ENCODE data around the gene MCF2. TPM values are rescaled to one million over a fixed set of nuclear protein-coding genes. Genes with fewer than 3 reads are reported as not detected.

Gene MCF2
- total and polyA plus RNA-seq, 10 of the 15 experiments (the other 5 are each of a cell fraction or from before 2014, with no cell fraction given) = 0.07 to 3.3 (median 0.42) TPM

GRCh38 chrX:139738581-139738980 lies 30.6 kb upstream of the MCF2 start:
- intact Hi-C loops (cut with micrococcal nuclease; ENCODE audit: unreplicated experiment) (no loop called here), in situ Hi-C loops (cut with MboI) (no loop called here)
- Histone ChIP-seq H3K27ac (ENCODE audit: control insufficient read depth, insufficient read depth) (no peak overlapping the region), H3K27me3 (replicated peaks in 1 of 2; ENCODE audit: control insufficient read depth in 2 of 2, insufficient read depth in 2 of 2, low read length in 1 of 2) (no peaks in the 10 kb centered on the region), H3K9me3 (replicated peaks; ENCODE audit: control insufficient read depth, insufficient read depth, low read length) (no peaks in the 10 kb centered on the region), H2AFZ (ENCODE audit: control insufficient read depth, low read depth, low read length) (no peak overlapping the region), H3K9ac (ENCODE audit: control insufficient read depth, insufficient read depth, low read length) (no peak overlapping the region), H4K20me1 (ENCODE audit: control insufficient read depth, insufficient read depth) (no peaks in the 10 kb centered on the region), H3K4me2 (ENCODE audit: control insufficient read depth, insufficient read depth) (no peak overlapping the region), H3K4me3 (no peak overlapping the region), H3K4me1 (ENCODE audit: control insufficient read depth, insufficient read depth, low read length) (no peaks in the 10 kb centered on the region), H3K79me2 (ENCODE audit: control insufficient read depth, insufficient read depth, low read length) (no peaks in the 10 kb centered on the region), H3K36me3 (ENCODE audit: control insufficient read depth in 2 of 2, insufficient read depth in 2 of 2, low read length in 1 of 2) (no peaks in the 10 kb centered on the region)
- ChIA-PET SMC1A (ENCODE audit: uncharacterized antibody, unreplicated experiment) (interaction anchor here (0.9 to 1.4 kb wide), 4 partner anchors 12 to 228 kb away, joined by 3 to 7 read pairs (median 3); no protein-coding TSS in a partner anchor), RAD21 (ENCODE audit: unreplicated experiment) (interaction anchor here (1.1 kb wide), 1 partner anchor 45 kb away, joined by 3 read pairs; no protein-coding TSS in a partner anchor), CTCF (interaction anchor here (0.9 to 1.4 kb wide), 2 partner anchors 263 to 611 kb away, joined by 3 read pairs; no protein-coding TSS in a partner anchor), POLR2A (interaction anchor here (0.6 kb wide), 1 partner anchor 192 kb away, joined by 4 read pairs; no protein-coding TSS in a partner anchor)
- DNase-seq (ENCODE audit: low read depth, low spot score) (no peak), ATAC-seq (peak; percentile 61), FAIRE-seq (peak; percentile 56)
- TF ChIP-seq, protein P1, sequence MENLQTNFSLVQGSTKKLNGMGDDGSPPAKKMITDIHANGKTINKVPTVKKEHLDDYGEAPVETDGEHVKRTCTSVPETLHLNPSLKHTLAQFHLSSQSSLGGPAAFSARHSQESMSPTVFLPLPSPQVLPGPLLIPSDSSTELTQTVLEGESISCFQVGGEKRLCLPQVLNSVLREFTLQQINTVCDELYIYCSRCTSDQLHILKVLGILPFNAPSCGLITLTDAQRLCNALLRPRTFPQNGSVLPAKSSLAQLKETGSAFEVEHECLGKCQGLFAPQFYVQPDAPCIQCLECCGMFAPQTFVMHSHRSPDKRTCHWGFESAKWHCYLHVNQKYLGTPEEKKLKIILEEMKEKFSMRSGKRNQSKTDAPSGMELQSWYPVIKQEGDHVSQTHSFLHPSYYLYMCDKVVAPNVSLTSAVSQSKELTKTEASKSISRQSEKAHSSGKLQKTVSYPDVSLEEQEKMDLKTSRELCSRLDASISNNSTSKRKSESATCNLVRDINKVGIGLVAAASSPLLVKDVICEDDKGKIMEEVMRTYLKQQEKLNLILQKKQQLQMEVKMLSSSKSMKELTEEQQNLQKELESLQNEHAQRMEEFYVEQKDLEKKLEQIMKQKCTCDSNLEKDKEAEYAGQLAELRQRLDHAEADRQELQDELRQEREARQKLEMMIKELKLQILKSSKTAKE (IDR thresholded peaks at IDR 0.05; ENCODE audit: low read depth, poor library complexity, severe bottlenecking) = no peak
- TF ChIP-seq RB1 (IDR thresholded peaks at IDR 0.05; ENCODE audit: borderline replicate concordance) = no peak
- no peak for TF ChIP-seq ZNF274 (IDR thresholded peaks at IDR 0.05; ENCODE audit: insufficient read depth, insufficient read length)
- peak in 1 of 2 experiments; percentile 33; a peak in 1 of 4 replicates for TF ChIP-seq IKZF2 (IDR thresholded peaks at IDR 0.05)
- no TSS peak for BruUV-seq (replicated peaks)

GRCh38 chrX:139736151-139736550 lies 28.2 kb upstream of the MCF2 start:
- FAIRE-seq (no peak), DNase-seq (ENCODE audit: low read depth, low spot score) (no peak), ATAC-seq (no peak)
- Histone ChIP-seq H3K79me2 (ENCODE audit: control insufficient read depth, insufficient read depth, low read length) (no peaks in the 10 kb centered on the region), H3K4me1 (ENCODE audit: control insufficient read depth, insufficient read depth, low read length) (no peaks in the 10 kb centered on the region), H3K27ac (ENCODE audit: control insufficient read depth, insufficient read depth) (no peak overlapping the region), H3K4me3 (no peak overlapping the region), H3K27me3 (replicated peaks in 1 of 2; ENCODE audit: control insufficient read depth in 2 of 2, insufficient read depth in 2 of 2, low read length in 1 of 2) (no peaks in the 10 kb centered on the region), H3K9me3 (replicated peaks; ENCODE audit: control insufficient read depth, insufficient read depth, low read length) (no peaks in the 10 kb centered on the region), H4K20me1 (ENCODE audit: control insufficient read depth, insufficient read depth) (no peaks in the 10 kb centered on the region), H3K9ac (ENCODE audit: control insufficient read depth, insufficient read depth, low read length) (no peak overlapping the region), H3K4me2 (ENCODE audit: control insufficient read depth, insufficient read depth) (no peak overlapping the region), H2AFZ (ENCODE audit: control insufficient read depth, low read depth, low read length) (no peak overlapping the region), H3K36me3 (ENCODE audit: control insufficient read depth in 2 of 2, insufficient read depth in 2 of 2, low read length in 1 of 2) (no peaks in the 10 kb centered on the region)
- POLR2A ChIA-PET = no interaction called here
- RAD21 ChIA-PET (ENCODE audit: unreplicated experiment) = no interaction called here
- no TSS peak for BruUV-seq (replicated peaks)
- WGBS (ENCODE audit: insufficient coverage, insufficient replicate concordance, low lambda C conversion rate, missing lambda C conversion rate) = 53% methylated on average over 1 of the region's 1 CpG
- intact Hi-C loops (cut with micrococcal nuclease; ENCODE audit: unreplicated experiment) (no loop called here), in situ Hi-C loops (cut with MboI) (no loop called here)
- CTCF ChIA-PET = interaction anchor here (0.6 kb wide), 1 partner anchor 587 kb away, joined by 3 read pairs; no protein-coding TSS in a partner anchor
- SMC1A ChIA-PET (ENCODE audit: uncharacterized antibody, unreplicated experiment) = no interaction called here
- TF ChIP-seq KDM1A (IDR thresholded peaks at IDR 0.05; ENCODE audit: borderline replicate concordance) (no peak), JUNB (IDR thresholded peaks at IDR 0.05) (no peak), ASH2L (IDR thresholded peaks at IDR 0.05; ENCODE audit: borderline replicate concordance, low read depth) (no peak), BMI1 (IDR thresholded peaks at IDR 0.05; ENCODE audit: borderline replicate concordance) (no peak), E4F1 (IDR thresholded peaks at IDR 0.05; ENCODE audit: borderline replicate concordance, partially characterized antibody) (no peak), ZNF274 (IDR thresholded peaks at IDR 0.05; ENCODE audit: insufficient read depth, insufficient read length) (no peak), POLR2A (IDR thresholded peaks at IDR 0.05; ENCODE audit: low read depth, low read length) (no peak), SIN3A (IDR thresholded peaks at IDR 0.05; ENCODE audit: low read depth, low read length) (no peak)
- TF ChIP-seq, protein P1 (IDR thresholded peaks at IDR 0.05; ENCODE audit: low read depth, poor library complexity, severe bottlenecking) = no peak
